Peyer's patch (tissue), 4 donors: ENCODE measurements around the gene SPPL3.

Source experiments
- CTCF ChIP-seq, 6 experiments: fragments of 450-650 bp in 4 of 6; fragments of 200-600 bp in 2 of 6; sonication (generic) in 1 of 6; IDR thresholded peaks; one replicate each; pipeline ENCODE4 v1.5.1; 2017 to 2019; ENCODE audit warnings: antibody characterized with exemption in 6 of 6, mild to moderate bottlenecking in 3 of 6, moderate library complexity in 1 of 6
- POLR2A ChIP-seq, 2 donors: fragments of 450-650 bp; IDR thresholded peaks; one replicate each; pipeline ENCODE4 v1.5.1; 2017; ENCODE audit warnings: antibody characterized with exemption in 2 of 2, mild to moderate bottlenecking in 2 of 2, moderate library complexity in 2 of 2

GRCh38 chr12:120846721-120847120 lies 57.4 kb downstream of the SPPL3 start:
- TF ChIP-seq POLR2A (IDR thresholded peaks at IDR 0.05) (no peak), CTCF (IDR thresholded peaks at IDR 0.05) (no peak)
